Kidney (tissue), 14 donors: Measurements from ENCODE around the gene PLCB4. TPM values are rescaled to one million over a fixed set of nuclear protein-coding genes. Genes with fewer than 3 reads are reported as not detected.

Experiments used
- DNase-seq, 5 donors: peaks; one replicate each; pipeline ENCODE4 v3.0.0-alpha.2; 2013 to 2020
- FAIRE-seq: peaks from 2 replicates; lab custom pipeline; 2012; peaks lifted over from hg19 to GRCh38; lab: Jason Lieb, UNC
- H3K27ac ChIP-seq, 2 donors: one replicate each; pipeline ENCODE4 v1.7.0; 2013; ENCODE audit warnings: low read depth in 2 of 2, low read length in 2 of 2, inconsistent platforms in 1 of 2
- H3K27me3 ChIP-seq: one replicate; pipeline ENCODE4 v1.7.1; 2013; ENCODE audit warnings: low read length, inconsistent platforms; ENCODE audit not compliant: control insufficient read depth, insufficient read depth
- H3K36me3 ChIP-seq, 3 donors: one replicate each; pipeline versions ENCODE4 v1.7.0 to v1.7.1; 2013; ENCODE audit warnings: low read length in 3 of 3, control low read depth in 1 of 3, inconsistent platforms in 1 of 3; ENCODE audit not compliant: insufficient read depth in 3 of 3, control insufficient read depth in 2 of 3
- H3K4me1 ChIP-seq, 3 donors: one replicate each; pipeline versions ENCODE4 v1.7.0 to v1.7.1; 2013; ENCODE audit warnings: low read length in 3 of 3, inconsistent platforms in 1 of 3, low read depth in 1 of 3; ENCODE audit not compliant: control insufficient read depth in 2 of 3, insufficient read depth in 2 of 3
- H3K4me3 ChIP-seq, 3 donors: one replicate each; pipeline versions ENCODE4 v1.7.0 to v1.8.1; 2013; ENCODE audit warnings: low read length in 3 of 3, control low read depth in 1 of 3, inconsistent platforms in 1 of 3
- H3K9ac ChIP-seq, 3 donors: one replicate each; pipeline versions ENCODE4 v1.7.0 to v1.7.1; 2013; ENCODE audit warnings: low read length in 3 of 3, control low read depth in 1 of 3, inconsistent platforms in 1 of 3
- H3K9me3 ChIP-seq, 3 donors: one replicate each; pipeline versions ENCODE4 v1.7.0 to v1.7.1; 2013; ENCODE audit warnings: low read length in 3 of 3, control low read depth in 1 of 3, inconsistent platforms in 1 of 3; ENCODE audit not compliant: control insufficient read depth in 2 of 3, insufficient read depth in 1 of 3
- intact Hi-C: fragments of 100-400 bp; cut with DNase I; formaldehyde crosslinking; loops from one replicate; pipeline ENCODE4 v1.11.1; 2022
- polyA plus RNA-seq: library from polyadenylated mRNA; stranded (reverse); fragments of 350-450 nt; fragmentation: Illumina TruSeq; extraction: RNeasy Lipid Tissue Mini Kit (QIAGEN cat#74804); gene quantifications from one replicate; pipeline ENCODE4 v1.2.3, GENCODE V29; 2014; ENCODE audit warnings: low read depth, low replicate concordance; ENCODE audit not compliant: insufficient read depth
- total RNA-seq: library from RNA; stranded (reverse); fragmentation: NEBNext Ultra II Directional; extraction: Animal tissue kit (Norgen Biotek cat#: 25700); gene quantifications from one replicate; pipeline ENCODE4 v1.2.1, GENCODE V29; 2021
- TF ChIP-seq, protein P1 (sequence below): IDR thresholded peaks from 3 replicates; pipeline ENCODE4 v1.5.1; 2012; ENCODE audit warnings: mild to moderate bottlenecking, moderate library complexity, borderline replicate concordance; ENCODE audit not compliant: insufficient read depth; ENCODE audit errors: extremely low read depth
- donor health status: control.
- donor health status: control.
- donor health status: control.
- donor health status: control.
- donor health status: control.
- donor health status: DM: yes; HTN: yes; CAD: no.
- donor health status: Normal renal cell carcinoma (clear cell type).

Gene PLCB4
- total and polyA plus RNA-seq, 2 donors from 2014 or later = 2.8 to 17.7 TPM

- Histone ChIP-seq H3K4me3 (no peak overlapping the region), H3K4me1 (peaks cover 0 to 4% (median 0%) of the 10 kb centered on the region in 3 donors), H3K27ac (no peak overlapping the region), H3K27me3 (no peaks in the 10 kb centered on the region), H3K9me3 (no peaks in the 10 kb centered on the region), H3K36me3 (no peaks in the 10 kb centered on the region), H3K9ac (no peak overlapping the region)
- DNase-seq (no peak), FAIRE-seq (no peak)
- intact Hi-C loops = no loop called here
- TF ChIP-seq, protein P1, sequence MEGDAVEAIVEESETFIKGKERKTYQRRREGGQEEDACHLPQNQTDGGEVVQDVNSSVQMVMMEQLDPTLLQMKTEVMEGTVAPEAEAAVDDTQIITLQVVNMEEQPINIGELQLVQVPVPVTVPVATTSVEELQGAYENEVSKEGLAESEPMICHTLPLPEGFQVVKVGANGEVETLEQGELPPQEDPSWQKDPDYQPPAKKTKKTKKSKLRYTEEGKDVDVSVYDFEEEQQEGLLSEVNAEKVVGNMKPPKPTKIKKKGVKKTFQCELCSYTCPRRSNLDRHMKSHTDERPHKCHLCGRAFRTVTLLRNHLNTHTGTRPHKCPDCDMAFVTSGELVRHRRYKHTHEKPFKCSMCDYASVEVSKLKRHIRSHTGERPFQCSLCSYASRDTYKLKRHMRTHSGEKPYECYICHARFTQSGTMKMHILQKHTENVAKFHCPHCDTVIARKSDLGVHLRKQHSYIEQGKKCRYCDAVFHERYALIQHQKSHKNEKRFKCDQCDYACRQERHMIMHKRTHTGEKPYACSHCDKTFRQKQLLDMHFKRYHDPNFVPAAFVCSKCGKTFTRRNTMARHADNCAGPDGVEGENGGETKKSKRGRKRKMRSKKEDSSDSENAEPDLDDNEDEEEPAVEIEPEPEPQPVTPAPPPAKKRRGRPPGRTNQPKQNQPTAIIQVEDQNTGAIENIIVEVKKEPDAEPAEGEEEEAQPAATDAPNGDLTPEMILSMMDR = no peak
These were observed 190.0 kb downstream of the PLCB4 start for GRCh38 chr20:9258901-9259300.

DNA sequence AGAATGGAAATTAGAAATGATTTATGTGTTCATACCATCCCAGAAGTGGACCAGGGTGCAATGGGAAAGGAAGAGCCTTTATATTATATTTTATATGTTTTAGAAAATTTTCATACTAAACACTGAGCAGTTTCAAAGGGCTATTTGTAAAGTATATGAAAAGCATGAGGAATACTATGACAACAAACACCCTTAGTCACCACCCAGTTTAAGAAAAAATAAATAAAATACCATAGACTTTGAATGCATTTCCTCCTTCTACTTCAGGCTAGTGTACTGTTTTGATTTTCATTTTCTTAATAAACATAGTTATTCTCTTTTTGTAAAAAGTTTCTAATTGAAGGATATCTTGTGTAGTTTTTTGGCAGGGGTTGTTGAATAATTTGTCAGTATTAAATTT is 191.1 kb downstream of the PLCB4 start:
- no peak for DNase-seq
- no peaks in the 10 kb centered on the region for H3K36me3 ChIP-seq
- TF ChIP-seq, protein P1 = no peak
- H3K4me1 ChIP-seq = peaks cover 0 to 4% (median 0%) of the 10 kb centered on the region in 3 donors
- no peaks in the 10 kb centered on the region for H3K27me3 ChIP-seq
- H3K4me3 ChIP-seq = no peak overlapping the region
- FAIRE-seq = no peak
- no peak overlapping the region for H3K27ac ChIP-seq
- no peak overlapping the region for H3K9ac ChIP-seq
- intact Hi-C loops = no loop called here
- H3K9me3 ChIP-seq = no peaks in the 10 kb centered on the region

DNA sequence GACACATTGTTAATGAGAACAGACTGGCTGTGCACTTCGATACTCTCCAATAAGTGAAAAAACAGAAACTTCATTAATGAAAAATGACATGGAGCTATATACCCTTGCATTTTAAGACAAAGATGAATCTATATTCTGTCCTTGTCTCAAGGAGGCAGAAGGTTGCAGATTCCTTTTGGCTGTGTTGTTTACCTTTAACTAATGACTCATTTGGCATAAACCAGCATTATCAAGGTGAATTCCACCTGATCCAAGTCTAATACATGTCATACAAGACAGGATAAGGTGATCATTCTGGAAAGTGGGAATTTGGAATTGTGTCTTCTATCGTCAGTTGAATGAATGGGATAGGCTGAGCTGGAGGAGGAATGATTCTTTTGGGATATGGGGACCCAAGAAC is 192.9 kb downstream of the PLCB4 start:
- intact Hi-C loops = no loop called here
- Histone ChIP-seq H3K9ac (no peak overlapping the region), H3K4me1 (peaks cover 0 to 4% (median 0%) of the 10 kb centered on the region in 3 donors), H3K9me3 (no peaks in the 10 kb centered on the region), H3K27ac (no peak overlapping the region), H3K4me3 (no peak overlapping the region), H3K27me3 (no peaks in the 10 kb centered on the region), H3K36me3 (no peaks in the 10 kb centered on the region)
- TF ChIP-seq, protein P1 = no peak
- FAIRE-seq (no peak), DNase-seq (no peak)

GRCh38 chr20:9262653-9263194 is 193.8 kb downstream of the PLCB4 start:
- peak in 2 of 5 donors; percentile 30 to 58 for DNase-seq
- no peaks in the 10 kb centered on the region for H3K27me3 ChIP-seq
- no peaks in the 10 kb centered on the region for H3K9me3 ChIP-seq
- no peak overlapping the region for H3K4me3 ChIP-seq
- no peak overlapping the region for H3K27ac ChIP-seq
- intact Hi-C loops = no loop called here
- H3K9ac ChIP-seq = no peak overlapping the region
- no peaks in the 10 kb centered on the region for H3K36me3 ChIP-seq
- peaks cover 0 to 4% (median 0%) of the 10 kb centered on the region in 3 donors for H3K4me1 ChIP-seq
- TF ChIP-seq, protein P1 = no peak
- no peak for FAIRE-seq
